ENCODE results near the gene LMOD3. TPM values are rescaled to one million over a fixed set of nuclear protein-coding genes. Genes with fewer than 3 reads are reported as not detected.

The LMOD3 gene
- total RNA-seq, 2 experiments from 2014 or later, result not detected

DNA sequence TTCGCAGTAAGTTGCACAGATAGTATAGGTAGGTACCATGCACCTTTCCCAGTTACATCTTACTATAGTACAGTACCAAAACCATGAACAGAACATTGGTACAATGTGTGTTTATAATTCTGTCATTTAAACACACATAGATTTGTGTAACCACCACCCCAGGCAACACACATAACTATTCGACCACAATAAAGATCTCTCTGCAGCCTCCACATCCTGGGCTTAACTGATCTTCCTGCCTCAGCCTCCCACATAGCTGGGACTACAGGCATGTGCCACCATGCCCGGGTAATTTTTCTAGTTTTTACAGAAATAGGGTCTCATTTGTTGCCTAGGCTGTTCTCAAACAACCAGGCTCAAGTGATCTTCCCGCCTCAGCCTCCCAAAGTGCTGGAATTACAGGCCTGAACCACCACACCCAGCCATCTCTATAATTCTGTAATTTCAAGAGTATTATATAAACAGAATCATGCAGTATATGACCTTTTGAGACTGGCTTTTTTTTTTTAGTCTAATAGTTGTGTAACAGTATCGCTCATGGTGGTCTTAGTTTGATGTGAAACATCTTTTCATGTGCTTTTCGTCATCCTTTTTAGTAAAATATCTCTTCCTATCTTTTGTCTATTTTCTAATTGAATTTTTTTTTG is 57.0 kb downstream of the LMOD3 start:
- Mint-ChIP-seq H3K4me3 (peak overlapping the region; percentile 65), H3K36me3 (ENCODE audit: low read depth) (peaks cover 57% of the 10 kb centered on the region), H3K9me3 (no peaks in the 10 kb centered on the region), H3K27ac (peak overlapping the region; percentile 78), H3K27me3 (no peaks in the 10 kb centered on the region), H3K4me1 (ENCODE audit: low read depth) (peaks cover 37% of the 10 kb centered on the region)
- TF ChIP-seq, protein P1, sequence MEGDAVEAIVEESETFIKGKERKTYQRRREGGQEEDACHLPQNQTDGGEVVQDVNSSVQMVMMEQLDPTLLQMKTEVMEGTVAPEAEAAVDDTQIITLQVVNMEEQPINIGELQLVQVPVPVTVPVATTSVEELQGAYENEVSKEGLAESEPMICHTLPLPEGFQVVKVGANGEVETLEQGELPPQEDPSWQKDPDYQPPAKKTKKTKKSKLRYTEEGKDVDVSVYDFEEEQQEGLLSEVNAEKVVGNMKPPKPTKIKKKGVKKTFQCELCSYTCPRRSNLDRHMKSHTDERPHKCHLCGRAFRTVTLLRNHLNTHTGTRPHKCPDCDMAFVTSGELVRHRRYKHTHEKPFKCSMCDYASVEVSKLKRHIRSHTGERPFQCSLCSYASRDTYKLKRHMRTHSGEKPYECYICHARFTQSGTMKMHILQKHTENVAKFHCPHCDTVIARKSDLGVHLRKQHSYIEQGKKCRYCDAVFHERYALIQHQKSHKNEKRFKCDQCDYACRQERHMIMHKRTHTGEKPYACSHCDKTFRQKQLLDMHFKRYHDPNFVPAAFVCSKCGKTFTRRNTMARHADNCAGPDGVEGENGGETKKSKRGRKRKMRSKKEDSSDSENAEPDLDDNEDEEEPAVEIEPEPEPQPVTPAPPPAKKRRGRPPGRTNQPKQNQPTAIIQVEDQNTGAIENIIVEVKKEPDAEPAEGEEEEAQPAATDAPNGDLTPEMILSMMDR (IDR thresholded peaks at IDR 0.05), result no peak
- peak in 4 of 14 experiments; percentile 35 to 72 (median 52) for DNase-seq
- Histone ChIP-seq H3K4me3 (ENCODE audit: low read length) (no peak overlapping the region), H3K36me3 (ENCODE audit: insufficient read depth, low read length) (peaks cover 32% of the 10 kb centered on the region), H3K27me3 (ENCODE audit: control insufficient read depth in 1 of 2, insufficient read depth in 2 of 2, low read length in 2 of 2) (no peaks in the 10 kb centered on the region), H3K4me1 (ENCODE audit: insufficient read depth, low read length) (peaks cover 15% of the 10 kb centered on the region), H3K9me3 (ENCODE audit: control insufficient read depth in 1 of 2, insufficient read depth in 1 of 2, low read length in 2 of 2) (no peaks in the 10 kb centered on the region), H3K27ac (ENCODE audit: low read depth in 1 of 2, low read length in 2 of 2) (peak overlapping the region; percentile 30 to 49)
- intact Hi-C loops (cut with DNase I, micrococcal nuclease), result no loop called here
- peak; percentile 69 for ATAC-seq (ENCODE audit: poor library complexity)
- POLR2A ChIA-PET, result interaction anchor here (1.2 to 3.4 kb wide), 6 partner anchors 10 to 27 kb away, joined by 3 to 27 read pairs (median 6); partner anchors contain the start of genes ARL6IP5, TMF1 and UBA3
- CTCF ChIA-PET, result interaction anchor here (0.7 to 1.3 kb wide), 3 partner anchors 13 to 55 kb away, joined by 3 to 6 read pairs (median 4); partner anchors contain the start of gene TMF1

DNA sequence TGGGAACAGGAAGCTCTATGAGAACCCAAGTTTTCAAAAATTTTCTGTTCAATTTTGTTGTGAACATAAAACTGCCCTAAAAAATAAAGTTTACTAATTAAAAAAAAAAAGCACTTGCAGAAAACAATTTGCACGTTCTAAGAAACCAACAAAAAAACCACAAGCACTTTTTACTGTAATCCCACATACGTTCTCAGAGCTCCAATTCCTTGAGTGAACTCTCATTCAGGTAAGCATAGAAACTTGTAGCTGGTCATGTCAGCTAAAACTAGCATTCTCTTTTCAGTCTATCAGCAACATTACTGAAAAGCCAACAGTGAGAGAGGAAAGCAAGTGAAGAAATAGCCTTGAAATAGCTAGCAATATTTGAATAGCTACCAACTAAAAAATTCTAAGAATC is 58.8 kb downstream of the LMOD3 start:
- H3K27me3 Mint-ChIP-seq, result no peaks in the 10 kb centered on the region
- no peaks in the 10 kb centered on the region for H3K9me3 Mint-ChIP-seq
- H3K4me3 ChIP-seq (ENCODE audit: low read length), result no peak overlapping the region
- H3K4me1 Mint-ChIP-seq (ENCODE audit: low read depth), result peaks cover 51% of the 10 kb centered on the region
- H3K27ac Mint-ChIP-seq, result peak overlapping the region; percentile 78
- H3K36me3 ChIP-seq (ENCODE audit: insufficient read depth, low read length), result peaks cover 42% of the 10 kb centered on the region
- peak overlapping the region in 1 of 2 donors; percentile 59 for H3K27ac ChIP-seq (ENCODE audit: low read depth in 1 of 2, low read length in 2 of 2)
- peaks cover 22% of the 10 kb centered on the region for H3K4me1 ChIP-seq (ENCODE audit: insufficient read depth, low read length)
- H3K27me3 ChIP-seq (ENCODE audit: control insufficient read depth in 1 of 2, insufficient read depth in 2 of 2, low read length in 2 of 2), result no peaks in the 10 kb centered on the region
- DNase-seq (peak in 1 of 14 experiments; percentile 46), ATAC-seq (ENCODE audit: poor library complexity) (no peak)
- ChIA-PET CTCF (interaction anchor here (0.7 to 2.2 kb wide), 5 partner anchors 10 to 50 kb away, joined by 3 to 4 read pairs (median 4); partner anchors contain the start of gene TMF1), POLR2A (interaction anchor here (0.7 to 3.4 kb wide), 9 partner anchors 11 to 241 kb away, joined by 3 to 27 read pairs (median 4); partner anchors contain the start of genes ARL6IP5, TMF1 and UBA3)
- TF ChIP-seq, protein P1 (IDR thresholded peaks at IDR 0.05), result no peak
- no peaks in the 10 kb centered on the region for H3K9me3 ChIP-seq (ENCODE audit: control insufficient read depth in 1 of 2, insufficient read depth in 1 of 2, low read length in 2 of 2)
- peak overlapping the region; percentile 32 for H3K4me3 Mint-ChIP-seq
- intact Hi-C loops (cut with DNase I, micrococcal nuclease), result no loop called here
- peaks cover 66% of the 10 kb centered on the region for H3K36me3 Mint-ChIP-seq (ENCODE audit: low read depth)

DNA sequence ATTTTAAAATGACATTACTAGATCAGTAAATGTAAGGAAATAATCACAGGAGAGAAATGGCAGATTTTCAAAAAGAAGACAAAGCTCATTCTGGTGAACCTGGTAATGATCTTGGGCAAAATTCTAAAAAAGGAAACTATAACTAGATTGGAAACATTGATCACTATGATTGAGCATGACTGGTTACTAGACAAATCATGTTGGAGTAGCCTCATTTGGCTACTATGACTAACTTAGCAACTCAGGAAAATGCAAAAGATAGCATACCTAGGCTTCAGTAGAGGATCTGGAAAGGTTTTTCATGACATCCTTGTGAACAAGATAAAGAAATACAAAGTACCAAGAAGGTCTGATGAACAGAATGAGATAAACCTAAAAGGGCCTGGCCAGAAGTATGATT is 62.7 kb downstream of the LMOD3 start:
- H3K27ac ChIP-seq (ENCODE audit: low read depth in 1 of 2, low read length in 2 of 2), result peak overlapping the region; percentile 32 to 67
- Mint-ChIP-seq H3K27me3 (no peaks in the 10 kb centered on the region), H3K27ac (peak overlapping the region; percentile 84), H3K4me1 (ENCODE audit: low read depth) (peaks cover 48% of the 10 kb centered on the region), H3K36me3 (ENCODE audit: low read depth) (peaks cover 87% of the 10 kb centered on the region), H3K9me3 (no peaks in the 10 kb centered on the region), H3K4me3 (no peak overlapping the region)
- H3K4me1 ChIP-seq (ENCODE audit: insufficient read depth, low read length), result peaks cover 15% of the 10 kb centered on the region
- no peak overlapping the region for H3K4me3 ChIP-seq (ENCODE audit: low read length)
- H3K9me3 ChIP-seq (ENCODE audit: control insufficient read depth in 1 of 2, insufficient read depth in 1 of 2, low read length in 2 of 2), result no peaks in the 10 kb centered on the region
- DNase-seq (no peak), ATAC-seq (ENCODE audit: poor library complexity) (no peak)
- no peaks in the 10 kb centered on the region for H3K27me3 ChIP-seq (ENCODE audit: control insufficient read depth in 1 of 2, insufficient read depth in 2 of 2, low read length in 2 of 2)
- H3K36me3 ChIP-seq (ENCODE audit: insufficient read depth, low read length), result peaks cover 55% of the 10 kb centered on the region
- ChIA-PET POLR2A (interaction anchor here (0.8 to 5.1 kb wide), 8 partner anchors 8 to 61 kb away, joined by 3 to 42 read pairs (median 4); partner anchors contain the start of genes ARL6IP5, EOGT and TMF1), CTCF (interaction anchor here (0.9 to 1.5 kb wide), 3 partner anchors 15 to 61 kb away, joined by 3 to 4 read pairs (median 4); no protein-coding TSS in a partner anchor)
- intact Hi-C loops (cut with DNase I, micrococcal nuclease), result no loop called here
- TF ChIP-seq, protein P1 (IDR thresholded peaks at IDR 0.05), result no peak
